ENCODE data around the gene PGBD5.

DNA sequence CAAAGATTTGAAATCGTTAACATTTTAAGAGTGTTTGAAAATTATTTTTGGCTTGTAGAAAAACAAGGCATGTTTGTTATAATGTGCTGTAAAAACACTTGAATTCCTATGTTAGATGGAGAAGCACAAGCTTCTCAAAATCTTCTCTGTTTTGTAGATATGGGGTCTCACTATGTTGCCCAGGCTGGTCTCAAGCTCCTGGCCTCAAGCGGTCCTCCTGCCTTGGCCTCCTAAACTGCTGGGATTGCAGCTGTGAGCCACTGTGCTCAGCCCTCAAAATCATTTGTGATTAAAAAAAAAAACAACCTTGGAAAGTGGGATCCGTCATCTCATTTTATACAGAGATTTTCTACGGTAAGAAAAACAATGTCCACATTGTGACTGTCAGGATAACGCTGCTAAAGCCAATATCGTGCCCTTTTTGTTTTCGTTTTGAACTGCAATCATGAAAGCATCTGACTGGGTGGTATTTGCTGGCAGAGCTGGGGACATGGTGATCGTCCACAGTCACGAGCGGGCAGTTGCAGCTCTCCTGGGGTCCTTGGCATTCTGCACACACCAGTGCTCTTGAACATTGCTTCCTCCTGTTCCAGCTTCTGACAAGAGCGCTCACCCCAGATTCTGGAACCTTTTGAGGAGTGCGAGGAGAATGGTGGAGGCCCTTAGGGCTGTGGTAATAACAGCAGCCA is 112.5 kb downstream of the PGBD5 start:
- TF ChIP-seq EZH2 (IDR thresholded peaks at IDR 0.05): no peak
- TF ChIP-seq POLR2AphosphoS5 (IDR thresholded peaks at IDR 0.05; ENCODE audit: borderline replicate concordance, low read depth, low read length): no peak
- TF ChIP-seq FOXP2 (optimal IDR thresholded peaks at IDR 0.05; ENCODE audit: control extremely low read depth, extremely low read length, insufficient read depth): no peak
